H9 (cell line): Measurements from ENCODE around the gene PTPRN2. TPM values are rescaled to one million over a fixed set of nuclear protein-coding genes. Genes with fewer than 3 reads are reported as not detected.

Source experiments
- DNase-seq: peaks from one replicate; pipeline ENCODE4 v3.0.0-alpha.2; 2017
- H2AFZ ChIP-seq: one replicate; pipeline ENCODE4 v1.6.1; 2013; ENCODE audit warnings: mild to moderate bottlenecking, low read length, control low read depth, moderate library complexity
- H2AK5ac ChIP-seq: 2 replicates; pipeline ENCODE4 v1.6.1; 2013; ENCODE audit warnings: low read length, control low read depth, mixed read lengths; ENCODE audit not compliant: insufficient read length
- H2BK120ac ChIP-seq: one replicate; pipeline ENCODE4 v1.6.1; 2013; ENCODE audit warnings: low read depth, mild to moderate bottlenecking, low read length, control low read depth, inconsistent platforms; ENCODE audit not compliant: poor library complexity, severe bottlenecking
- H2BK12ac ChIP-seq: 2 replicates; pipeline ENCODE4 v1.6.1; 2013; ENCODE audit warnings: low read length, control low read depth, mixed read lengths, low read depth; ENCODE audit not compliant: insufficient read length
- H2BK15ac ChIP-seq: 2 replicates; pipeline ENCODE4 v1.6.1; 2013; ENCODE audit warnings: low read depth, low read length, control low read depth
- H2BK20ac ChIP-seq: one replicate; pipeline ENCODE4 v1.6.1; 2013; ENCODE audit warnings: low read depth, mild to moderate bottlenecking, low read length, control low read depth, inconsistent platforms; ENCODE audit not compliant: poor library complexity, severe bottlenecking
- H2BK5ac ChIP-seq: 2 replicates; pipeline ENCODE4 v1.6.1; 2013; ENCODE audit warnings: low read length, control low read depth, mixed read lengths; ENCODE audit not compliant: insufficient read length
- H3K14ac ChIP-seq: 2 replicates; pipeline ENCODE4 v1.6.1; 2013; ENCODE audit warnings: low read length, control low read depth; ENCODE audit not compliant: insufficient read depth
- H3K18ac ChIP-seq: 2 replicates; pipeline ENCODE4 v1.6.1; 2013; ENCODE audit warnings: low read depth, mild to moderate bottlenecking, mixed read lengths, low read length, control low read depth; ENCODE audit not compliant: insufficient read length
- H3K23ac ChIP-seq: 2 replicates; pipeline ENCODE4 v1.6.1; 2013; ENCODE audit warnings: low read length, control low read depth, mixed read lengths, low read depth; ENCODE audit not compliant: insufficient read length
- H3K23me2 ChIP-seq: 2 replicates; pipeline ENCODE4 v1.6.1; 2013; ENCODE audit warnings: low read depth, mild to moderate bottlenecking, mixed read lengths, low read length, control low read depth; ENCODE audit not compliant: insufficient read length, poor library complexity, severe bottlenecking
- H3K27ac ChIP-seq: 2 replicates; pipeline ENCODE4 v1.5.1; 2013; ENCODE audit warnings: low read length, control low read depth, mixed read lengths, low read depth; ENCODE audit not compliant: insufficient read length
- H3K27me3 ChIP-seq: 2 replicates; pipeline ENCODE4 v1.6.1; 2013; ENCODE audit warnings: low read length, control low read depth, inconsistent platforms; ENCODE audit not compliant: insufficient read depth
- H3K4ac ChIP-seq: 2 replicates; pipeline ENCODE4 v1.6.1; 2013; ENCODE audit warnings: low read depth, mild to moderate bottlenecking, control low read depth, inconsistent platforms, low read length, moderate library complexity
- H3K4me1 ChIP-seq: 2 replicates; pipeline ENCODE4 v1.6.1; 2013; ENCODE audit warnings: low read length, control low read depth, inconsistent platforms; ENCODE audit not compliant: insufficient read depth
- H3K4me2 ChIP-seq: 2 replicates; pipeline ENCODE4 v1.6.1; 2013; ENCODE audit warnings: low read length, control low read depth, mixed read lengths; ENCODE audit not compliant: insufficient read length, insufficient read depth
- H3K56ac ChIP-seq: 2 replicates; pipeline ENCODE4 v1.6.1; 2013; ENCODE audit warnings: low read depth, mild to moderate bottlenecking, mixed read lengths, low read length, control low read depth; ENCODE audit not compliant: insufficient read length
- H3K79me1 ChIP-seq: 2 replicates; pipeline ENCODE4 v1.6.1; 2013; ENCODE audit warnings: low read depth, mild to moderate bottlenecking, moderate library complexity, low read length, control low read depth, inconsistent platforms; ENCODE audit not compliant: insufficient read depth, poor library complexity, severe bottlenecking
- H3K79me2 ChIP-seq: 2 replicates; pipeline ENCODE4 v1.6.1; 2013; ENCODE audit warnings: low read length, control low read depth, inconsistent platforms; ENCODE audit not compliant: insufficient read depth
- H3K9ac ChIP-seq: 2 replicates; pipeline ENCODE4 v1.6.1; 2013; ENCODE audit warnings: low read length, control low read depth, mixed read lengths; ENCODE audit not compliant: insufficient read length; ENCODE audit errors: extremely low read depth
- H3K9me3 ChIP-seq: one replicate; pipeline ENCODE4 v1.6.1; 2013; ENCODE audit warnings: low read depth, low read length, inconsistent platforms; ENCODE audit not compliant: control insufficient read depth
- H3T11ph ChIP-seq: one replicate; pipeline ENCODE4 v1.6.1; 2013; ENCODE audit warnings: mild to moderate bottlenecking, low read length, control low read depth, inconsistent platforms
- H4K20me1 ChIP-seq: one replicate; pipeline ENCODE4 v1.6.1; 2013; ENCODE audit not compliant: control insufficient read depth, insufficient read length, insufficient read depth
- H4K5ac ChIP-seq: 2 replicates; pipeline ENCODE4 v1.6.1; 2013; ENCODE audit warnings: low read depth, mild to moderate bottlenecking, mixed read lengths, low read length, control low read depth; ENCODE audit not compliant: insufficient read length
- H4K8ac ChIP-seq: replicated peaks from 2 replicates; pipeline ENCODE4 v1.6.1; 2013; ENCODE audit warnings: low read length, control low read depth, mixed read lengths, low read depth; ENCODE audit not compliant: insufficient read length
- H4K91ac ChIP-seq: 2 replicates; pipeline ENCODE4 v1.6.1; 2013; ENCODE audit warnings: low read depth, mild to moderate bottlenecking, moderate library complexity, mixed read lengths, low read length, control low read depth; ENCODE audit not compliant: insufficient read length
- H3K27ac Mint-ChIP-seq, 3 experiments: 2 replicates in 2 of 3; 3 replicates in 1 of 3; pipeline ENCODE4 v1.8.0; 2020 to 2021; ENCODE audit warnings: mixed read lengths in 3 of 3, mild to moderate bottlenecking in 1 of 3, moderate library complexity in 1 of 3
- H3K27me3 Mint-ChIP-seq: 2 replicates; pipeline ENCODE4 v1.8.0; 2021; ENCODE audit warnings: low read depth, mild to moderate bottlenecking, moderate library complexity, mixed read lengths
- H3K36me3 Mint-ChIP-seq, 3 experiments: 2 replicates in 2 of 3; 3 replicates in 1 of 3; pipeline ENCODE4 v1.8.0; 2020 to 2021; ENCODE audit warnings: low read depth in 3 of 3, mixed read lengths in 3 of 3; ENCODE audit not compliant: insufficient read depth in 1 of 3
- H3K4me1 Mint-ChIP-seq, 2 experiments: 2 replicates each; pipeline ENCODE4 v1.8.0; 2020; ENCODE audit warnings: mixed read lengths in 2 of 2
- H3K4me3 Mint-ChIP-seq, 2 experiments: 2 replicates in 1 of 2; 3 replicates in 1 of 2; pipeline ENCODE4 v1.8.0; 2020 to 2021; ENCODE audit warnings: mild to moderate bottlenecking in 2 of 2, mixed read lengths in 2 of 2, moderate library complexity in 1 of 2
- H3K9me3 Mint-ChIP-seq, 2 experiments: 2 replicates in 1 of 2; 3 replicates in 1 of 2; pipeline ENCODE4 v1.8.0; 2020; ENCODE audit warnings: mild to moderate bottlenecking in 2 of 2, mixed read lengths in 2 of 2, moderate library complexity in 1 of 2
- WGBS: extraction: QIAGEN DNeasy Blood & Tissue Kit; methylation state at CpG from one replicate; pipeline ENCODE4 v1.1.7; 2013; ENCODE audit warnings: missing lambda C conversion rate, low lambda C conversion rate, mixed read lengths; ENCODE audit not compliant: insufficient read length; ENCODE audit errors: extremely low coverage; 5-methylcytosine and 5-hydroxymethylcytosine counted together
- total RNA-seq: library from RNA; stranded (reverse); gene quantifications from 2 replicates; pipeline ENCODE4 v1.2.1, GENCODE V29; 2021
- TF ChIP-seq, protein P1 (sequence below): fragments of 200-600 bp; sonication (generic); conservative IDR thresholded peaks from 3 replicates; pipeline ENCODE4 v1.8.0; 2021; ENCODE audit warnings: antibody characterized with exemption, mild to moderate bottlenecking

The PTPRN2 gene
- total RNA-seq, 1 experiment from 2014 or later = 5.2 TPM

DNA sequence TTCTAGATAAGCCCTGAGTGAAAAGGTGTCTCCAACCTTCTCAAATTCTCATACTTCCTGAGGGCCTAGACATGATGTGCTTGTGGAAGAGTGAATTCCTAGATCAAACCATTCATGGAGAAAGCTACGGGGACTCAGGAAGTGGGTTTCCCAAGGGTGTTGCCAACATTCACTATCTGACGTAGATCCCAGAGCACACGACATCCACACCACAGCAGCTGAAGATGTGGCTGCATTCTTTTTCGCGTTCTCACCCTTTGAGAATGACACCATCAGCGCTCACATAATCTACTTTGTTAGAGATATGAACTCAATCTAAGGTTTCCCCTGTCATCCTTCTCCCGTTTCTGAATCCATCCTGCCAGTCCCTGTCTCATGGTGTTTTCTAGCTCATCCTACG lies 960.0 kb downstream of the PTPRN2 start:
- H2BK5ac ChIP-seq = no peak overlapping the region
- H3K56ac ChIP-seq = no peak overlapping the region
- no peak overlapping the region for H2BK120ac ChIP-seq
- no peak overlapping the region for H3K14ac ChIP-seq
- H4K8ac ChIP-seq = no peak overlapping the region
- H3K9me3 ChIP-seq = no peaks in the 10 kb centered on the region
- H2BK20ac ChIP-seq = no peak overlapping the region
- no peak overlapping the region for H4K91ac ChIP-seq
- no peaks in the 10 kb centered on the region for H3K79me2 ChIP-seq
- no peak overlapping the region for H3T11ph ChIP-seq
- no peak overlapping the region for H3K9ac ChIP-seq
- no peak for DNase-seq
- no peak overlapping the region for H2BK12ac ChIP-seq
- no peaks in the 10 kb centered on the region; the same call in 1 of the 2 replicates for H3K27me3 ChIP-seq
- H3K23ac ChIP-seq = no peak overlapping the region
- peaks cover 0 to 3% of the 10 kb centered on the region in 2 experiments; a peak in 1 of 4 replicates for H3K4me1 Mint-ChIP-seq
- H2AK5ac ChIP-seq = no peak overlapping the region
- no peak overlapping the region for H3K18ac ChIP-seq
- no peak overlapping the region for H3K4me2 ChIP-seq
- no peak overlapping the region for H3K4ac ChIP-seq
- no peaks in the 10 kb centered on the region for H4K20me1 ChIP-seq
- no peak overlapping the region for H3K4me3 Mint-ChIP-seq
- no CpG with 5 or more reads among the region's 8 CpGs for WGBS
- TF ChIP-seq, protein P1, sequence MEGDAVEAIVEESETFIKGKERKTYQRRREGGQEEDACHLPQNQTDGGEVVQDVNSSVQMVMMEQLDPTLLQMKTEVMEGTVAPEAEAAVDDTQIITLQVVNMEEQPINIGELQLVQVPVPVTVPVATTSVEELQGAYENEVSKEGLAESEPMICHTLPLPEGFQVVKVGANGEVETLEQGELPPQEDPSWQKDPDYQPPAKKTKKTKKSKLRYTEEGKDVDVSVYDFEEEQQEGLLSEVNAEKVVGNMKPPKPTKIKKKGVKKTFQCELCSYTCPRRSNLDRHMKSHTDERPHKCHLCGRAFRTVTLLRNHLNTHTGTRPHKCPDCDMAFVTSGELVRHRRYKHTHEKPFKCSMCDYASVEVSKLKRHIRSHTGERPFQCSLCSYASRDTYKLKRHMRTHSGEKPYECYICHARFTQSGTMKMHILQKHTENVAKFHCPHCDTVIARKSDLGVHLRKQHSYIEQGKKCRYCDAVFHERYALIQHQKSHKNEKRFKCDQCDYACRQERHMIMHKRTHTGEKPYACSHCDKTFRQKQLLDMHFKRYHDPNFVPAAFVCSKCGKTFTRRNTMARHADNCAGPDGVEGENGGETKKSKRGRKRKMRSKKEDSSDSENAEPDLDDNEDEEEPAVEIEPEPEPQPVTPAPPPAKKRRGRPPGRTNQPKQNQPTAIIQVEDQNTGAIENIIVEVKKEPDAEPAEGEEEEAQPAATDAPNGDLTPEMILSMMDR = no peak
- no peaks in the 10 kb centered on the region for H3K36me3 Mint-ChIP-seq
- no peak overlapping the region for H3K27ac Mint-ChIP-seq
- peaks cover 94% of the 10 kb centered on the region for H3K27me3 Mint-ChIP-seq
- H3K27ac ChIP-seq = no peak overlapping the region
- H2BK15ac ChIP-seq = no peak overlapping the region
- no peaks in the 10 kb centered on the region for H3K9me3 Mint-ChIP-seq
- H4K5ac ChIP-seq = no peak overlapping the region
- H2AFZ ChIP-seq = no peak overlapping the region
- H3K23me2 ChIP-seq = no peaks in the 10 kb centered on the region
- no peaks in the 10 kb centered on the region for H3K4me1 ChIP-seq
- H3K79me1 ChIP-seq = no peaks in the 10 kb centered on the region
